Smooth muscle cell (in vitro differentiated cells): ENCODE measurements around the gene PARD3B. TPM values are rescaled to one million over a fixed set of nuclear protein-coding genes. Genes with fewer than 3 reads are reported as not detected.

Experiments used
- DNase-seq: peaks from one replicate; lab custom pipeline; 2025; ENCODE audit not compliant: unreplicated experiment; lab: John Stamatoyannopoulos, UW
- H2AFZ ChIP-seq: fragments of 200-600 bp; sonication (generic); 2 replicates; pipeline ENCODE4 v1.6.0; 2016; ENCODE audit warnings: antibody characterized with exemption, low read depth, mild to moderate bottlenecking
- H3F3A ChIP-seq: fragments of 200-600 bp; sonication (generic); 2 replicates; pipeline ENCODE4 v1.6.0; 2017; ENCODE audit warnings: antibody characterized with exemption, low read depth
- H3K27ac ChIP-seq: fragments of 200-600 bp; sonication (generic); 2 replicates; pipeline ENCODE4 v1.5.1; 2016; ENCODE audit warnings: low read depth, mild to moderate bottlenecking
- H3K27me3 ChIP-seq: fragments of 200-600 bp; sonication (generic); 2 replicates; pipeline ENCODE4 v1.6.1; 2016; ENCODE audit warnings: low read depth, mild to moderate bottlenecking
- H3K36me3 ChIP-seq: fragments of 200-600 bp; sonication (generic); 2 replicates; pipeline ENCODE4 v1.5.1; 2016; ENCODE audit warnings: low read depth
- H3K4me1 ChIP-seq: fragments of 200-600 bp; sonication (generic); 2 replicates; pipeline ENCODE4 v1.5.1; 2016; ENCODE audit warnings: low read depth
- H3K4me2 ChIP-seq: fragments of 200-600 bp; sonication (generic); 2 replicates; pipeline ENCODE4 v1.6.0; 2016; ENCODE audit warnings: mild to moderate bottlenecking
- H3K4me3 ChIP-seq: fragments of 200-600 bp; sonication (generic); 2 replicates; pipeline ENCODE4 v1.5.1; 2016; ENCODE audit warnings: mild to moderate bottlenecking
- H3K79me2 ChIP-seq: fragments of 200-600 bp; sonication (generic); 2 replicates; pipeline ENCODE4 v1.6.0; 2016; ENCODE audit warnings: low read depth, mild to moderate bottlenecking
- H3K9ac ChIP-seq: fragments of 200-600 bp; sonication (generic); 2 replicates; pipeline ENCODE4 v1.6.0; 2016; ENCODE audit warnings: low read depth
- H3K9me3 ChIP-seq: fragments of 200-600 bp; sonication (generic); replicated peaks from 2 replicates; pipeline ENCODE4 v1.5.1; 2016; ENCODE audit warnings: low read depth
- H4K20me1 ChIP-seq: fragments of 200-600 bp; sonication (generic); 2 replicates; pipeline ENCODE4 v1.6.0; 2016; ENCODE audit warnings: low read depth
- WGBS: methylation state at CpG from one replicate; pipeline ENCODE4 v1.1.7; 2016; ENCODE audit warnings: low lambda C conversion rate; 5-methylcytosine and 5-hydroxymethylcytosine counted together
- polyA plus RNA-seq: library from polyadenylated mRNA; unstranded; fragments of >200 nt; fragmentation: Nextera tagmentation; extraction: Ambion mirVana; gene quantifications from 2 replicates; pipeline ENCODE4 v1.2.1, GENCODE V29; 2016
- total RNA-seq: library from RNA; depleted of rRNA; stranded (reverse); fragments of >200 nt; gene quantifications from 2 replicates; pipeline ENCODE4 v1.2.3, GENCODE V29; 2014
- TF ChIP-seq, protein P1 (sequence below): fragments of 200-600 bp; sonication (generic); IDR thresholded peaks from 2 replicates; pipeline ENCODE4 v1.5.1; 2017; ENCODE audit warnings: borderline replicate concordance, mild to moderate bottlenecking, antibody characterized with exemption; ENCODE audit not compliant: insufficient read depth, poor library complexity, severe bottlenecking

The PARD3B gene
- total and polyA plus RNA-seq, 2 experiments from 2014 or later, result 3.3 to 12.2 TPM

DNA sequence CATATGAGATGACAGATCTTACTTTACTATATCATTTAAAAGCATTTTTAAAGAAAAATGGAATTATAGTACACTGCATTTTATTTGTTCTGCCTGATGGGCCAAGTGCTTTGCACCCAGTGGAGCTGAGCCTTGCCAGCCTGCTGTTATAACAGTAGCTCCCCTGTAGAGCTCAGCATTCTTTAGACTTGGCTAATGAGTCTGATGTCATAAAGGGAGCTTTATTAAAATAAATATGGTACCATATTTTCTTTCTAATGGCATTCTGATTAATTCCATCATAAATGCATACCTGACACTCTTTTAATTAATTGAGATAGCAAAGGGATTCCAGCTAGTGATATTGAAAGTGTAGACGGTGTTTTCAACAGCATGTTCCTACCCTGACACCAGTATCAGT lies 40.7 kb downstream of the PARD3B start:
- 100% methylated on average over 1 of the region's 1 CpG for WGBS
- TF ChIP-seq, protein P1, sequence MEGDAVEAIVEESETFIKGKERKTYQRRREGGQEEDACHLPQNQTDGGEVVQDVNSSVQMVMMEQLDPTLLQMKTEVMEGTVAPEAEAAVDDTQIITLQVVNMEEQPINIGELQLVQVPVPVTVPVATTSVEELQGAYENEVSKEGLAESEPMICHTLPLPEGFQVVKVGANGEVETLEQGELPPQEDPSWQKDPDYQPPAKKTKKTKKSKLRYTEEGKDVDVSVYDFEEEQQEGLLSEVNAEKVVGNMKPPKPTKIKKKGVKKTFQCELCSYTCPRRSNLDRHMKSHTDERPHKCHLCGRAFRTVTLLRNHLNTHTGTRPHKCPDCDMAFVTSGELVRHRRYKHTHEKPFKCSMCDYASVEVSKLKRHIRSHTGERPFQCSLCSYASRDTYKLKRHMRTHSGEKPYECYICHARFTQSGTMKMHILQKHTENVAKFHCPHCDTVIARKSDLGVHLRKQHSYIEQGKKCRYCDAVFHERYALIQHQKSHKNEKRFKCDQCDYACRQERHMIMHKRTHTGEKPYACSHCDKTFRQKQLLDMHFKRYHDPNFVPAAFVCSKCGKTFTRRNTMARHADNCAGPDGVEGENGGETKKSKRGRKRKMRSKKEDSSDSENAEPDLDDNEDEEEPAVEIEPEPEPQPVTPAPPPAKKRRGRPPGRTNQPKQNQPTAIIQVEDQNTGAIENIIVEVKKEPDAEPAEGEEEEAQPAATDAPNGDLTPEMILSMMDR, result no peak
- DNase-seq, result no peak
- no peaks in the 10 kb centered on the region for H3K4me1 ChIP-seq
- H3K4me3 ChIP-seq, result no peak overlapping the region
- H3K4me2 ChIP-seq, result no peak overlapping the region
- no peaks in the 10 kb centered on the region for H4K20me1 ChIP-seq
- no peaks in the 10 kb centered on the region for H3K9me3 ChIP-seq
- H3K36me3 ChIP-seq, result no peaks in the 10 kb centered on the region
- no peak overlapping the region for H2AFZ ChIP-seq
- H3K27me3 ChIP-seq, result no peaks in the 10 kb centered on the region
- H3F3A ChIP-seq, result no peaks in the 10 kb centered on the region
- no peak overlapping the region for H3K9ac ChIP-seq
- no peak overlapping the region for H3K27ac ChIP-seq
- H3K79me2 ChIP-seq, result no peaks in the 10 kb centered on the region

- 82% methylated on average over 7 of the region's 7 CpGs for WGBS
- H3K4me3 ChIP-seq, result no peak overlapping the region
Measured at GRCh38 chr2:204586444-204587180, 41.3 kb downstream of the PARD3B start.

GRCh38 chr2:204590063-204590462 lies 44.8 kb downstream of the PARD3B start:
- H3F3A ChIP-seq, result no peaks in the 10 kb centered on the region
- H3K79me2 ChIP-seq, result no peaks in the 10 kb centered on the region
- H2AFZ ChIP-seq, result no peak overlapping the region
- no peak overlapping the region for H3K4me2 ChIP-seq
- no peaks in the 10 kb centered on the region for H3K4me1 ChIP-seq
- H3K9me3 ChIP-seq, result no peaks in the 10 kb centered on the region
- TF ChIP-seq, protein P1, result no peak
- H4K20me1 ChIP-seq, result no peaks in the 10 kb centered on the region
- H3K36me3 ChIP-seq, result no peaks in the 10 kb centered on the region
- no peak overlapping the region for H3K4me3 ChIP-seq
- H3K27me3 ChIP-seq, result no peaks in the 10 kb centered on the region
- H3K9ac ChIP-seq, result no peak overlapping the region
- no peak overlapping the region for H3K27ac ChIP-seq
- no peak for DNase-seq
- WGBS, result 92% methylated on average over 3 of the region's 3 CpGs

More at GRCh38 chr2:204586444-204587180, 41.3 kb downstream of the PARD3B start:
- no peaks in the 10 kb centered on the region for H3K27me3 ChIP-seq
- no peak overlapping the region for H3K27ac ChIP-seq
- no peak overlapping the region for H3K9ac ChIP-seq
- DNase-seq, result no peak
- no peaks in the 10 kb centered on the region for H3K9me3 ChIP-seq
- TF ChIP-seq, protein P1, result no peak
- H3K4me1 ChIP-seq, result no peaks in the 10 kb centered on the region
- H3K4me2 ChIP-seq, result no peak overlapping the region
- H3K79me2 ChIP-seq, result no peaks in the 10 kb centered on the region
- no peaks in the 10 kb centered on the region for H3K36me3 ChIP-seq
- H4K20me1 ChIP-seq, result no peaks in the 10 kb centered on the region
- H3F3A ChIP-seq, result no peaks in the 10 kb centered on the region
- no peak overlapping the region for H2AFZ ChIP-seq

DNA sequence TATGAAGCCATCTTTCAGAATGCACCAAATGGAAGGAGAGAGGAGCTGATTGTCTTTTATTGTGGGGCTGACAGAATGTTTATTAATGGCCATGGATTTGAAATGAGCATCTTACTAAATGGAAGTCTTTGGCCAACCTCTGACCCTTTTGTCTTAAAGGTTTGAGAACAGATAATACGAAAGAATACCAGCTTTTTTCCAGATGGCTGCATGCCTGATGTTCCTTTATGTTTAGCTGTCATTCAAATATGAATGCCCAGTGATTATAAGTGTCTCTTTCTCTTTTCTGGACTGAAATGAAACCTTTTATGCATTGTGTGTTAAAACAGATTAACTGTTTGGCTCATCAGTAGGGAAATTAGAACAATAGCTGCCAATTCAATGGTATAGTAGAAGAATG lies 46.0 kb downstream of the PARD3B start:
- Histone ChIP-seq H3K27me3 (no peaks in the 10 kb centered on the region), H2AFZ (no peak overlapping the region), H3F3A (no peaks in the 10 kb centered on the region), H3K4me2 (no peak overlapping the region), H3K4me1 (no peaks in the 10 kb centered on the region), H3K9ac (no peak overlapping the region), H4K20me1 (no peaks in the 10 kb centered on the region), H3K36me3 (no peaks in the 10 kb centered on the region), H3K4me3 (no peak overlapping the region), H3K79me2 (no peaks in the 10 kb centered on the region), H3K9me3 (no peaks in the 10 kb centered on the region), H3K27ac (no peak overlapping the region)
- DNase-seq, result no peak
- TF ChIP-seq, protein P1, result no peak
- WGBS, result 90% methylated on average over 1 of the region's 1 CpG
